ENCODE results near the gene DYNLRB2. TPM values are rescaled to one million over a fixed set of nuclear protein-coding genes. Genes with fewer than 3 reads are reported as not detected.

Gene DYNLRB2
- total RNA-seq, 1 donor, result 0.86 TPM

DNA sequence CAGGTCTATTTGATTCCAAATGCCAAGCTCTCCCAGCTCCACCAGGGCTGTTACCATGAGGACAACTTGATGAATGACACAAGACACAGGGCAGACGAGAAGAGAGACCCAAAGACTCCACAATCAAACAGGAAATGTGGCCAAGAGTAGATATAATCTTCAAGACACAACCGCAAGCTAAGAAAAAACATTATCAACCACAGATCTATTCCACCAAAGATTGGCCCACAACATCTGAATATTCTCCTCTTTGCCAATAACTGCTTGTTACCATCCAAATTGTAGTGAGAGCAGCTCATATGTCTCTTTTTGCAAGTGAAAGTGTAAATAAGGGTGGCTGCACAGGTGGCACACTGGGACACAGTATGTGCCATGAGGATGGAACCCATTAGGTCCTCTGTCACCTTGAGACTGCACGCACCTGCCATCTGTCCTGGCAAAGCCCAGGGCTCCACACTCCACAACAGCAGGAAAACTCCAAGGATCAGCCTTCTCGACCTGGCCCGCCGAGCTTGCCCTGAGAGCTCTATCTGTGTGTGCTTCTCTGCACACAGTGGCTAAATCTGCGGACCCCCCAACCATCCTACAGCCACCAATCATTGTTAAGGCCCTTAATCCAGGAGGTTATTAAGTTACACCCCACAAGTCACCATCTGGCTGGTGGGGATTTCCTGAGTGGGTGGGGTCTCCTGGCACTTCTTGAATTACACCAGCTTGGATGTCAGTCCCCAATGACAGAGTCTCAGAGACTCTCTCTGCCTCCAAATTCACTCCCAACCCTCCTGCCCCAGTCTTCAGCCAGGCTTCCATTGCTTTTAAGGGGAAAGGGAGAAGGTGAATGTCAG lies 50.5 kb downstream of the DYNLRB2 start:
- no peak for DNase-seq (ENCODE audit: low read depth)
- TF ChIP-seq, protein P1, sequence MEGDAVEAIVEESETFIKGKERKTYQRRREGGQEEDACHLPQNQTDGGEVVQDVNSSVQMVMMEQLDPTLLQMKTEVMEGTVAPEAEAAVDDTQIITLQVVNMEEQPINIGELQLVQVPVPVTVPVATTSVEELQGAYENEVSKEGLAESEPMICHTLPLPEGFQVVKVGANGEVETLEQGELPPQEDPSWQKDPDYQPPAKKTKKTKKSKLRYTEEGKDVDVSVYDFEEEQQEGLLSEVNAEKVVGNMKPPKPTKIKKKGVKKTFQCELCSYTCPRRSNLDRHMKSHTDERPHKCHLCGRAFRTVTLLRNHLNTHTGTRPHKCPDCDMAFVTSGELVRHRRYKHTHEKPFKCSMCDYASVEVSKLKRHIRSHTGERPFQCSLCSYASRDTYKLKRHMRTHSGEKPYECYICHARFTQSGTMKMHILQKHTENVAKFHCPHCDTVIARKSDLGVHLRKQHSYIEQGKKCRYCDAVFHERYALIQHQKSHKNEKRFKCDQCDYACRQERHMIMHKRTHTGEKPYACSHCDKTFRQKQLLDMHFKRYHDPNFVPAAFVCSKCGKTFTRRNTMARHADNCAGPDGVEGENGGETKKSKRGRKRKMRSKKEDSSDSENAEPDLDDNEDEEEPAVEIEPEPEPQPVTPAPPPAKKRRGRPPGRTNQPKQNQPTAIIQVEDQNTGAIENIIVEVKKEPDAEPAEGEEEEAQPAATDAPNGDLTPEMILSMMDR (IDR thresholded peaks at IDR 0.05; ENCODE audit: insufficient read depth, low read depth, low read length), result no peak
- H3K4me3 ChIP-seq (ENCODE audit: low read depth, low read length), result no peak overlapping the region

DNA sequence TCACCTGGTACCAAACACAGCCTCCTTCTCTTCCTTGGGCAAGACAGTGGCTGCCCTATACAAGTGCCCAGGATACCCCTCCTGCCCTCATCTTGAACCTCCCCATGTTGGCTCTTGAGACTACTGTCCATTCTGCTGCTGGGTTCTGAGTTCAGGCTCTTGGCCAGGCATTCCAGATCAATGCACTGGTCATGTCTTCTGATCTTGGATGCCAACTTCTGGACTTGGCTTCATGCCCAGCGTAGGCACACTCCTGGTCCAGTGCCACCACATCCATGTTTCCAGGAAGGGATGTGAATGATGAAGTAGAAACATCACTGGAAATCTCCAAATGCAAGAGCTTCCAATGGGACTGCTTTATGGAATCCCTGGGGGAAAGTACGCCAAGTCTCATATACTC lies 51.5 kb downstream of the DYNLRB2 start:
- no peak for DNase-seq (ENCODE audit: low read depth)
- TF ChIP-seq, protein P1 (IDR thresholded peaks at IDR 0.05; ENCODE audit: insufficient read depth, low read depth, low read length), result no peak
- H3K4me3 ChIP-seq (ENCODE audit: low read depth, low read length), result no peak overlapping the region

DNA sequence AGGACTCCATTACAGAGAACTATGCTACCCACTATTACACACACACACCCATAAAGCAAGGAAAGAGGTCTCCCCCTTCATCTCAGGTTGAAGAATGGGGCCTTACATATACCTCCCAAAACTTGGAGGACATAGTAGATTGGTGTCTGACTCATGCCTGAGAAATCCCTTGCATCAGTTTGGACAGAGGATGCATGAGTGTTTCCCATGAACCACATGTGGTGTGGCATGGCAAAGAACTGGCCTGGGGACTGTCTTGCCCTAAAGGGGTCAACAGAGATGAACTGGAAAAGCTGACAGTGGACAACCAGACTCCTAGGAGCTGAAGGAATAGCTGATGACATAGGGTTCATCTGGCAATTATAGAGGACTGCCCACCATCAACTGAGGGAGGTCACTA lies 54.0 kb downstream of the DYNLRB2 start:
- no peak overlapping the region for H3K4me3 ChIP-seq (ENCODE audit: low read depth, low read length)
- TF ChIP-seq, protein P1 (IDR thresholded peaks at IDR 0.05; ENCODE audit: insufficient read depth, low read depth, low read length), result no peak
- no peak for DNase-seq (ENCODE audit: low read depth)

DNA sequence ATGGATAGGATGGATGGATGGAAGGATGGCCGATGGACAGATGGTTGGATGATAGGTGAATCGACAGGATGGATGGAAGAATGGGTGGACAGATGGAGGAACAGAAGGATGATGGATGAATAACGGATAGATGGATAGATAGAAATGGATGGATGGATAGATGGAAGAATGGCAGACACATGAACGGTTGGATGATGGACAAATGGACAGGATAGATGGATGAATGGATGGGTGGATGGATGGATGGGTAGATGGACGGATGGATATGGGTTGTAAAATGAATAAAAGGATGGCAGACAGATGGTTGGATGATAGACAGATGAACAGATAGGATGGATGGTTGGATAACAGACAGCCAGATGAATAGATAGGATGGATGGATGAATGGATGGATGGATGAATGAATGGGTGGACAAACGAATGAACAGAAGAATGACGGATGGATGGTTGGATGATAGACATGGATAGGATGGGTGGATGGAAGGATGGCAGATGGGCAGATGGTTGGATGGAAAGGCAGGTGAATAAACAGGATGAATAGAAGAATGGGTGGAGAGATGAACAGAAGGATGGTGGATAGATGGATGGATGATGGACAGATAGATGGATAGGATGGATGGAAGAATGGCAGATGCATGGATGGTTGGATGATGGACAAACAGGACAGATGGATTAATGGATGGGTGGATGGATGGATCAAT lies 55.9 kb downstream of the DYNLRB2 start:
- H3K4me3 ChIP-seq (ENCODE audit: low read depth, low read length), result no peak overlapping the region
- DNase-seq (ENCODE audit: low read depth), result no peak
- TF ChIP-seq, protein P1 (IDR thresholded peaks at IDR 0.05; ENCODE audit: insufficient read depth, low read depth, low read length), result no peak

DNA sequence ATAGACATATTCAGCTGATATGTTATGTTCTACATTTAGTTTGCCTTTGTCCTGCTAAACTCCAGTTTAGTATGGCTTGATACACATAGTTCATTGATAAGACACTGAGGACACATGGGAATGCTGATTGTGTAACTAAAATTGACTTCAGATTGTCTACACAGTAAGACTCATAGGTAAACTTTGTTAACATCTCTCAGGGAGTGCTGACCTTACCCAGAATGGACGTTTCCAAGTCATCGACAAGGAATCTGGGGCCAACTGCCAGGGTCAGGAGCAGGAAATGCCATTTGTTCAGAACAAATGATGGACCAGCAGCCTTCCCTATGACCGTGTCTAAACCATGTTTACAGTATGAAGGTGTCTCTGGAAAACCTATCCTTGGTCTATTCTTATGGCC lies 58.7 kb downstream of the DYNLRB2 start:
- TF ChIP-seq, protein P1 (IDR thresholded peaks at IDR 0.05; ENCODE audit: insufficient read depth, low read depth, low read length), result no peak
- H3K4me3 ChIP-seq (ENCODE audit: low read depth, low read length), result no peak overlapping the region
- peak; percentile 31 for DNase-seq (ENCODE audit: low read depth)

Measured in fibroblast of villous mesenchyme (primary cell).